Measurements from ENCODE around the gene FBXO47.

FBXO47 gene

DNA sequence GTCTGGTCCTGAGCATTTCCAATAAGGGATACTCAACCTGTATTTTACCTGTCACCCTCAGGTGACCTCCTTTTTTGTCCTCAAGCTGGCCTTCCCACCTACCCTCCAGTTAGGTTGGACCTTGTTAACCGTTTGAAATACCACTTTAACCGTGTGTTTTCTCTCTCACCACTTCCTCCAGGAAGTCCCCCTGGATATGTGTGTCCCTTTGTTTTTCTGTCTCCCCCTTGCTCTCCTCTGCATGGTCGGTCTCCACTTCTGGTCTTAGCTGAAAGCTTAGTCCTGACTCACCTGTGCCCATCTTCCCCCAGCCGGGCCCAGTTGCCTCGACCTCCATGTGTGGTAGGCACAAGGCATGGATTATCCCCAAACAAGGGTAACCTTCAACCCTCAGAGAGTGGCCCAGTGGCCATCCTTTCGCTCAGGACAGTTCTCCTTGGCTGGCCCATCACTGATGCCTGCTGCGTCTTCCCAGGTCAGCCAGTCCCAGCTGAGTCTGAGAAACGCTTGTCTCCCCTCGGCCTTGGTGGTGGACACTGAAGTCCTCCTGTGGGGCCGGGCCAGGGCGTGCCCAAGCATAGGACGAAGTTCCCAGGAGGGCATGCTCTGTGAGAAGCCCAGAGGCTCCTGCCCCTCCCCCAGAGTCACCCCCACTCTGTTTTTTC is 77.3 kb downstream of the FBXO47 start:
- peaks cover 44% of the 10 kb centered on the region for H3K36me3 ChIP-seq (ENCODE audit: insufficient read depth, low read length)
- no peak overlapping the region for H3K9ac ChIP-seq (ENCODE audit: low read depth, low read length)
- no peak overlapping the region for H3K4me3 ChIP-seq (ENCODE audit: low read length)
- peaks cover 10% of the 10 kb centered on the region for H3K4me1 ChIP-seq (ENCODE audit: insufficient read depth, low read length)
- H3K27me3 ChIP-seq (ENCODE audit: insufficient read depth, low read length): no peaks in the 10 kb centered on the region
- H3K9me3 ChIP-seq (ENCODE audit: insufficient read depth, low read depth, low read length): no peaks in the 10 kb centered on the region
- no peak overlapping the region for H3K27ac ChIP-seq (ENCODE audit: low read depth, low read length)
- WGBS: 95% methylated on average over 12 of the region's 12 CpGs

DNA sequence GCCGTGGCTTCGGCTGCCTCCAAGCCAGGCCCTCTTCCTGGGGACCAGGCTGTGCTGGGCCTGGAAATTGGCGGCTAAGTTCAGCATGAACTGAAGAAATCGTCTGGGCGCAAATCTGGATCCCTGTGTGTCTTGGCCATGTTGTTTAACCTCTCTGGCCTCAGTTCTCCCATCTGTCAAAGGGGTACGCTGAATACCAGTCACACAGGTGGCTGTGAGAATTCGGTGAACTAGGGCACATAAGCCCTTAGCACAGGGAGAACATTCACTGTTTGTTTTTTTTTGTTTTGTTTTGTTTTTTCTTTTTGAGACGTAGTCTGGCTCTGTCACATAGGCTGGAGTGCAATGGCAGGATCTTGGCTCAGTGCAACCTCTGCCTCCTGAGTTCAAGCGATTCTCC is 78.4 kb downstream of the FBXO47 start:
- Histone ChIP-seq H3K4me3 (ENCODE audit: low read length) (no peak overlapping the region), H3K27ac (ENCODE audit: low read depth, low read length) (no peak overlapping the region), H3K9ac (ENCODE audit: low read depth, low read length) (no peak overlapping the region), H3K36me3 (ENCODE audit: insufficient read depth, low read length) (peaks cover 43% of the 10 kb centered on the region), H3K27me3 (ENCODE audit: insufficient read depth, low read length) (no peaks in the 10 kb centered on the region), H3K4me1 (ENCODE audit: insufficient read depth, low read length) (peaks cover 20% of the 10 kb centered on the region), H3K9me3 (ENCODE audit: insufficient read depth, low read depth, low read length) (no peaks in the 10 kb centered on the region)
- WGBS: 96% methylated on average over 9 of the region's 9 CpGs

DNA sequence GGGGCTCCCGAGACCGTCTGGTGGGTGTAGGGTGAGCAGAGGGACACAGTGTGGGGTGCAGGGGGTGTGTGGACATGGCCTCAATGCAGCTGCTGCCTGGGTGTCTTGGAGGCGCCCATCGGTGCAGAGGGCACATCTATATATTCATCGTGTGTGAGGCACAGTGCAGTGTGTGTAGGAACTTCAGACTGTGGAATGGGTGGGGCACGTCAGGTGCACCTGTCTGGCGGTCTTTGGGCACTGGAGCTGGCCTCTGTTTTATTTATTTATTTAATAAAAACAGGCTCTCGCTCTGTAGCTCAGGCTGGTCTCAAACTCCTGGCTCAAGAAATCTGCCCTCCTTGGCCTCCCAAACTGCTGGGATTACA is 80.6 kb downstream of the FBXO47 start:
- Histone ChIP-seq H3K9ac (ENCODE audit: low read depth, low read length) (no peak overlapping the region), H3K4me1 (ENCODE audit: insufficient read depth, low read length) (peaks cover 36% of the 10 kb centered on the region), H3K36me3 (ENCODE audit: insufficient read depth, low read length) (peaks cover 31% of the 10 kb centered on the region), H3K4me3 (ENCODE audit: low read length) (no peak overlapping the region), H3K27me3 (ENCODE audit: insufficient read depth, low read length) (no peaks in the 10 kb centered on the region), H3K9me3 (ENCODE audit: insufficient read depth, low read depth, low read length) (no peaks in the 10 kb centered on the region), H3K27ac (ENCODE audit: low read depth, low read length) (no peak overlapping the region)
- WGBS: 89% methylated on average over 7 of the region's 8 CpGs

All from HUES64 (cell line).